PFSK-1 (cell line): ENCODE data around the gene CUL9.

Source experiments
- POLR2AphosphoS5 ChIP-seq: IDR thresholded peaks from 2 replicates; pipeline ENCODE4 v1.6.1; 2012; ENCODE audit warnings: low read depth, mild to moderate bottlenecking, control low read depth, low read length, moderate library complexity
- SIN3A ChIP-seq: IDR thresholded peaks from 2 replicates; pipeline ENCODE4 v1.6.1; 2012; ENCODE audit warnings: mild to moderate bottlenecking, low read length, moderate library complexity, borderline replicate concordance; ENCODE audit not compliant: insufficient read depth
- TF ChIP-seq, protein P1 (sequence below), 2 experiments: IDR thresholded peaks; 2 replicates each; pipeline versions ENCODE4 v1.6.1 to v1.8.0; 2011 to 2012; ENCODE audit warnings: low read depth in 2 of 2, low read length in 2 of 2, control low read depth in 1 of 2, inconsistent platforms in 1 of 2, mild to moderate bottlenecking in 1 of 2, moderate library complexity in 1 of 2; ENCODE audit not compliant: insufficient read depth in 1 of 2

DNA sequence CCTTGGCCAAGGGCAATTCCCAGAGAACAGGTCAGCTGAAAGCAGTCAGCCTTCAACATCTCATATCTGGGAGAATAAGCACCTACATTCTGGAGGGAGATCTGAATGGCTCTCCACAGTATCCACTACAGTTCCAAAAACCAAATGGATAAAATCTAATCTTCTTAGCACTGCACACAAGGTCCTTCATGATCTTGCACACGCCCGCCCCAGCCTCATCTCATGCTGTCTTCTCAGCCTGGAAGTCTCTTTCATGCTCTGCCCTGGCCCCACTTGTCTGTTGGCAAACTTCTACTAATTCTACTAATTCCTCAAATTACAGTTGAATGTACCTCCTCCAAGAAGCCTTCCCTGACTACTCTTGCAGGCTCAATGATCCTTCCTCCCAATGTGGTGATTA lies 59.5 kb downstream of the CUL9 start:
- TF ChIP-seq, protein P1, sequence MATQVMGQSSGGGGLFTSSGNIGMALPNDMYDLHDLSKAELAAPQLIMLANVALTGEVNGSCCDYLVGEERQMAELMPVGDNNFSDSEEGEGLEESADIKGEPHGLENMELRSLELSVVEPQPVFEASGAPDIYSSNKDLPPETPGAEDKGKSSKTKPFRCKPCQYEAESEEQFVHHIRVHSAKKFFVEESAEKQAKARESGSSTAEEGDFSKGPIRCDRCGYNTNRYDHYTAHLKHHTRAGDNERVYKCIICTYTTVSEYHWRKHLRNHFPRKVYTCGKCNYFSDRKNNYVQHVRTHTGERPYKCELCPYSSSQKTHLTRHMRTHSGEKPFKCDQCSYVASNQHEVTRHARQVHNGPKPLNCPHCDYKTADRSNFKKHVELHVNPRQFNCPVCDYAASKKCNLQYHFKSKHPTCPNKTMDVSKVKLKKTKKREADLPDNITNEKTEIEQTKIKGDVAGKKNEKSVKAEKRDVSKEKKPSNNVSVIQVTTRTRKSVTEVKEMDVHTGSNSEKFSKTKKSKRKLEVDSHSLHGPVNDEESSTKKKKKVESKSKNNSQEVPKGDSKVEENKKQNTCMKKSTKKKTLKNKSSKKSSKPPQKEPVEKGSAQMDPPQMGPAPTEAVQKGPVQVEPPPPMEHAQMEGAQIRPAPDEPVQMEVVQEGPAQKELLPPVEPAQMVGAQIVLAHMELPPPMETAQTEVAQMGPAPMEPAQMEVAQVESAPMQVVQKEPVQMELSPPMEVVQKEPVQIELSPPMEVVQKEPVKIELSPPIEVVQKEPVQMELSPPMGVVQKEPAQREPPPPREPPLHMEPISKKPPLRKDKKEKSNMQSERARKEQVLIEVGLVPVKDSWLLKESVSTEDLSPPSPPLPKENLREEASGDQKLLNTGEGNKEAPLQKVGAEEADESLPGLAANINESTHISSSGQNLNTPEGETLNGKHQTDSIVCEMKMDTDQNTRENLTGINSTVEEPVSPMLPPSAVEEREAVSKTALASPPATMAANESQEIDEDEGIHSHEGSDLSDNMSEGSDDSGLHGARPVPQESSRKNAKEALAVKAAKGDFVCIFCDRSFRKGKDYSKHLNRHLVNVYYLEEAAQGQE (IDR thresholded peaks at IDR 0.05; ENCODE audit: insufficient read depth in 1 of 2, low read depth in 2 of 2, low read length in 2 of 2) = no peak
- TF ChIP-seq SIN3A (no peak), POLR2AphosphoS5 (no peak)
